GM20000 (cell line): ENCODE measurements around the gene SVBP.

Experiments
- DNase-seq: peaks from one replicate; pipeline ENCODE4 v3.0.0; 2012; ENCODE audit warnings: low spot score
- CTCF ChIP-seq: IDR thresholded peaks from 2 replicates; pipeline ENCODE4 v1.5.1; 2012; ENCODE audit warnings: mild to moderate bottlenecking, control low read depth; ENCODE audit errors: extremely low read depth, missing control alignments

SVBP gene

GRCh38 chr1:42780176-42780575, 37.0 kb downstream of the SVBP start:
- no peak for TF ChIP-seq CTCF
- DNase-seq = no peak

GRCh38 chr1:42779725-42780124, 37.5 kb downstream of the SVBP start:
- TF ChIP-seq CTCF = no peak
- DNase-seq = no peak

GRCh38 chr1:42777852-42778251, 39.3 kb downstream of the SVBP start:
- peak; percentile 16 for TF ChIP-seq CTCF
- peak; percentile 61 for DNase-seq

GRCh38 chr1:42776502-42776901, 40.7 kb downstream of the SVBP start:
- no peak for TF ChIP-seq CTCF
- DNase-seq = no peak

GRCh38 chr1:42774928-42775526, 42.2 kb downstream of the SVBP start:
- DNase-seq = no peak
- no peak for TF ChIP-seq CTCF

- TF ChIP-seq CTCF = no peak
Measured at GRCh38 chr1:42773420-42773819, 43.8 kb downstream of the SVBP start.

GRCh38 chr1:42769811-42770210, 47.4 kb downstream of the SVBP start:
- no peak for DNase-seq
- no peak for TF ChIP-seq CTCF

More at GRCh38 chr1:42773420-42773819, 43.8 kb downstream of the SVBP start:
- no peak for DNase-seq
